WERI-Rb-1 (cell line): ENCODE data around the gene TRIM7.

Experiments used
- DNase-seq: peaks from one replicate; pipeline ENCODE4 v3.0.0-alpha.2; 2020
- H3K27ac ChIP-seq: fragments of 250-450 bp; sonication (Bioruptor Pico); 2 replicates; pipeline ENCODE4 v1.5.1; 2020; ENCODE audit warnings: mild to moderate bottlenecking, moderate library complexity
- H3K27me3 ChIP-seq: fragments of 250-450 bp; sonication (Bioruptor Pico); 2 replicates; pipeline ENCODE4 v1.5.1; 2021; ENCODE audit warnings: mild to moderate bottlenecking, low read depth, moderate library complexity; ENCODE audit not compliant: insufficient read depth, severe bottlenecking
- H3K36me3 ChIP-seq: fragments of 250-450 bp; sonication (Bioruptor Pico); 2 replicates; pipeline ENCODE4 v1.5.1; 2020; ENCODE audit warnings: mild to moderate bottlenecking, moderate library complexity
- H3K4me3 ChIP-seq: 2 replicates; pipeline ENCODE4 v1.5.1; 2011; ENCODE audit warnings: low read depth, mild to moderate bottlenecking, control low read depth, low read length
- H3K9me3 ChIP-seq: fragments of 250-450 bp; sonication (Bioruptor Pico); 2 replicates; pipeline ENCODE4 v1.5.1; 2021; ENCODE audit warnings: mild to moderate bottlenecking, moderate library complexity; ENCODE audit not compliant: severe bottlenecking
- TF ChIP-seq, protein P1 (sequence below): IDR thresholded peaks from 2 replicates; pipeline ENCODE4 v1.5.1; 2011; ENCODE audit warnings: low read depth, mild to moderate bottlenecking, control low read depth, inconsistent platforms, low read length

The TRIM7 gene

DNA sequence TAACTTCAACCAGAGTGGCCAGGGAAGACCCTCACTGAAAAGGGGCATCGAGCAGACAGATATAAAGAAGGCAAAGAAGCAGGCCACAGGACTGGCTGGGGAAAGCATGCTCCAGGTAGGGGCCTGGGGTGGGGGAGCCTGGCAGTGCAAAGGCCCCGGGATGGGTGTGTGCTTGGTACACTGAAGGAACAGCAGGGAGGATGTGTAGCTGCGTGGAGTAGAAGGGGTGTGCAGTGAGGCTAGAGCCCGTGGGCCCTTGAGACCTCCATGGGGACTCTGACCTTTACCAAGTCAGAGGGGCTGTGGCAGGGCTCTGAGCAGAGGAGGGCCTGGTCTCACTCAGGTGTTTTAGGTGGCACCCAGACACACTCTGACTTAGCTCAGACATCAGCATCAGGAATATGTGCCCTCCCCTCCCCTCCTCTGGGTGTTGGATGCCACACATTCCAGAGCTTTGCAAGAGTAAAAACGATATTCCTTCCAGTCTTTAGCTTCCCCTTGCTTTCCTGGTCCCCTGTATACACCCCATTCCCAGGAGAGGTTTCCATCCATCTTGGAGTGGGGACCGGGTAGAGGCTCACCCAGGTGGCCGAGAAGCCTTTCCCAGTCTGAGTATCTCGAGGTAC, 7.6 kb downstream of the TRIM7 start:
- Histone ChIP-seq H3K9me3 (no peaks in the 10 kb centered on the region), H3K36me3 (no peaks in the 10 kb centered on the region), H3K27me3 (no peaks in the 10 kb centered on the region), H3K4me3 (no peak overlapping the region), H3K27ac (no peak overlapping the region)
- TF ChIP-seq, protein P1, sequence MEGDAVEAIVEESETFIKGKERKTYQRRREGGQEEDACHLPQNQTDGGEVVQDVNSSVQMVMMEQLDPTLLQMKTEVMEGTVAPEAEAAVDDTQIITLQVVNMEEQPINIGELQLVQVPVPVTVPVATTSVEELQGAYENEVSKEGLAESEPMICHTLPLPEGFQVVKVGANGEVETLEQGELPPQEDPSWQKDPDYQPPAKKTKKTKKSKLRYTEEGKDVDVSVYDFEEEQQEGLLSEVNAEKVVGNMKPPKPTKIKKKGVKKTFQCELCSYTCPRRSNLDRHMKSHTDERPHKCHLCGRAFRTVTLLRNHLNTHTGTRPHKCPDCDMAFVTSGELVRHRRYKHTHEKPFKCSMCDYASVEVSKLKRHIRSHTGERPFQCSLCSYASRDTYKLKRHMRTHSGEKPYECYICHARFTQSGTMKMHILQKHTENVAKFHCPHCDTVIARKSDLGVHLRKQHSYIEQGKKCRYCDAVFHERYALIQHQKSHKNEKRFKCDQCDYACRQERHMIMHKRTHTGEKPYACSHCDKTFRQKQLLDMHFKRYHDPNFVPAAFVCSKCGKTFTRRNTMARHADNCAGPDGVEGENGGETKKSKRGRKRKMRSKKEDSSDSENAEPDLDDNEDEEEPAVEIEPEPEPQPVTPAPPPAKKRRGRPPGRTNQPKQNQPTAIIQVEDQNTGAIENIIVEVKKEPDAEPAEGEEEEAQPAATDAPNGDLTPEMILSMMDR = no peak
- no peak for DNase-seq

DNA sequence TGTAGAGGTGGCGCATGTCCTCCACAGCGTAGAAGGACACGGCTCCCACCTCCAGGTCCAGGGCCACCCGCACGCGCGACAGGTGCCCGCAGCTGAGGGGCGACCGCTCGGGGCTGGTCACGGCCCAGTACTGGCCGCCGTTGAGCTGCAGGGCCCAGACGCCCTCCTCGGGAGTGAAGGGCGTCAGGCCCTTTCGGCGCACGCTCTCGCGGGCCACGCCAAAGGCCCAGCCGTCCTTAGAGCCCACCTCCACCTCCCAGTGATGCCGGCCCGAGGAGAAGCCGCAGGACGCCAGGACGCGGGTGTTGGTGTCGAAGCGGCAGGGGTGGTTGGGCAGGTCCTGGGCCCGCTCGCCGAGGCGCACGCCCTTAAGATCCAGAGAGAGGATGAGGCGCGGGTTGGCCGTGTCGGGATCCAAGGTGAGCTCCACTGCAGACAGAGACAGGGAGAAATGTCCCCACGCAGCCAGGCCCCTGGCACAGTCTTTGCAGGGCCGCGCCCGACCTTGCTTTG, 9.7 kb downstream of the TRIM7 start:
- TF ChIP-seq, protein P1 = no peak
- DNase-seq = no peak
- no peak overlapping the region for H3K27ac ChIP-seq
- no peaks in the 10 kb centered on the region for H3K27me3 ChIP-seq
- no peaks in the 10 kb centered on the region for H3K9me3 ChIP-seq
- no peaks in the 10 kb centered on the region for H3K36me3 ChIP-seq
- H3K4me3 ChIP-seq = no peak overlapping the region

- Histone ChIP-seq H3K36me3 (no peaks in the 10 kb centered on the region), H3K27ac (no peak overlapping the region), H3K4me3 (no peak overlapping the region), H3K9me3 (no peaks in the 10 kb centered on the region), H3K27me3 (no peaks in the 10 kb centered on the region)
- TF ChIP-seq, protein P1 = no peak
- no peak for DNase-seq
These were observed 10.3 kb downstream of the TRIM7 start for GRCh38 chr5:181194489-181195248.

GRCh38 chr5:181193656-181194055, 11.3 kb downstream of the TRIM7 start:
- no peak overlapping the region for H3K4me3 ChIP-seq
- no peaks in the 10 kb centered on the region for H3K27me3 ChIP-seq
- H3K27ac ChIP-seq = no peak overlapping the region
- no peak for DNase-seq
- TF ChIP-seq, protein P1 = no peak
- no peaks in the 10 kb centered on the region for H3K36me3 ChIP-seq
- H3K9me3 ChIP-seq = no peaks in the 10 kb centered on the region

DNA sequence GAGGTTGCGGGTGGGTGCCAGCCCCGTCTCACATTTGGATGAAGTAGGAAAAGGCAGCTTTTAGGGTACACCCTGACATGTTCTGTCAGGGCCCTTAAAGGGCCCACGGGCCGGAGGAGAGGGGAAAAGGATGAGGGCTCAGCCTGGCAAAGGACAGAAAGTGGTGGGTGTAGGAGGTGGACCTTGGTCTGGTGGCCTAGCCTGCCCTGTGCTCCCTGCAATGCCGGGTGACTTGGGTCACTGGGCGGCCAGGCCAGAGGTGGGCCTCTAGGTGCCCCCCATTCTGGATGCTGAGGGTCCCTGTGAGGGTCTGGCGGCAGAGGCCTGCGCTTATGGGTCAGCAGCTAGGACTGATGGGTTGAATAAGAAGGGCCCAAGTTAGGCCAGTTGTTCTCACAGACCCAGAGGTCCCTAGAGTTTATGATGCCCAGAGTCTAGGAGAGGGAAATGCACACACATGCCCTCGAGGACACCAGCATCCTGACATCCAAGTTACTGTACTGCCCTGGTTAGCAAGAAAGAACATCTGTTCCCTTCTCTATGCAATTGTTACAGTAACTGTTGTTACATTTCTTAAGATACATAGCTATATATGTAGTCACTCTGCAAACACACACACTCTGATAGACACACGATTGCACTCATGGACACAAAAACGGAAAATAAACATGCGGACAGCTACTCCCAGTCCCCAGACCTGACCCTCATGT, 12.5 kb downstream of the TRIM7 start:
- Histone ChIP-seq H3K4me3 (peak overlapping the region; percentile 55), H3K9me3 (no peaks in the 10 kb centered on the region), H3K27ac (peak overlapping the region; percentile 84), H3K27me3 (no peaks in the 10 kb centered on the region), H3K36me3 (no peaks in the 10 kb centered on the region)
- TF ChIP-seq, protein P1 = no peak
- no peak for DNase-seq
